Body of pancreas (tissue), 4 donors: ENCODE measurements around the gene ZNF652. TPM values are rescaled to one million over a fixed set of nuclear protein-coding genes. Genes with fewer than 3 reads are reported as not detected.

Experiments used
- ATAC-seq: fragments of 150-250 bp; one replicate; pipeline ENCODE4 v1.9.1; 2016
- DNase-seq, 4 donors: peaks; one replicate each; pipeline ENCODE4 v3.0.0-alpha.2; 2019
- H3K27ac ChIP-seq, 4 donors: fragments of 200-600 bp; sonication (generic); 1 replicate in 3 of 4; 2 replicates in 1 of 4; pipeline versions ENCODE4 v1.5.1 to v1.6.1; 2016 to 2019; ENCODE audit warnings: mild to moderate bottlenecking in 1 of 4, mixed read lengths in 1 of 4, moderate library complexity in 1 of 4
- H3K27me3 ChIP-seq, 2 donors: fragments of 200-600 bp; sonication (generic); one replicate each; pipeline ENCODE4 v1.6.0; 2016; ENCODE audit warnings: mild to moderate bottlenecking in 1 of 2
- H3K36me3 ChIP-seq, 2 donors: fragments of 200-600 bp; sonication (generic); replicated peaks in 1 of 2; 2 replicates each; pipeline ENCODE4 v1.5.1; 2016; ENCODE audit warnings: low read depth in 2 of 2; ENCODE audit not compliant: insufficient read depth in 1 of 2
- H3K4me1 ChIP-seq: fragments of 200-600 bp; sonication (generic); one replicate; pipeline ENCODE4 v1.6.0; 2016
- H3K4me3 ChIP-seq, 2 donors: fragments of 200-600 bp; sonication (generic); 1 replicate in 1 of 2; 2 replicates in 1 of 2; pipeline ENCODE4 v1.5.1; 2016 to 2019
- H3K9me3 ChIP-seq, 3 donors: fragments of 200-600 bp; sonication (generic); 1 replicate in 2 of 3; 2 replicates in 1 of 3; pipeline ENCODE4 v1.5.1; 2016
- CTCF ChIP-seq, 7 experiments: fragments of 450-650 bp in 4 of 7; fragments of 200-600 bp in 3 of 7; sonication (generic) in 3 of 7; IDR thresholded peaks; one replicate each; pipeline ENCODE4 v1.5.1; 2016 to 2019; ENCODE audit warnings: antibody characterized with exemption in 7 of 7
- POLR2A ChIP-seq, 3 donors: fragments of 450-650 bp; IDR thresholded peaks; one replicate each; pipeline ENCODE4 v1.6.1; 2016; ENCODE audit warnings: antibody characterized with exemption in 3 of 3, mild to moderate bottlenecking in 2 of 3
- WGBS, 2 donors: methylation state at CpG; one replicate each; pipeline ENCODE4 v1.1.5; 2017; 5-methylcytosine and 5-hydroxymethylcytosine counted together
- intact Hi-C: fragments of 100-400 bp; cut with DNase I; formaldehyde crosslinking; loops from one replicate; pipeline ENCODE4 v1.15.1; 2023
- total RNA-seq, 2 donors: library from RNA; depleted of rRNA; stranded (reverse); fragments of >200 nt; gene quantifications; one replicate each; pipeline ENCODE4 v1.1.0, GENCODE V29; 2016

Gene ZNF652
- total RNA-seq, 2 donors from 2014 or later: 26.4 to 36.1 TPM

DNA sequence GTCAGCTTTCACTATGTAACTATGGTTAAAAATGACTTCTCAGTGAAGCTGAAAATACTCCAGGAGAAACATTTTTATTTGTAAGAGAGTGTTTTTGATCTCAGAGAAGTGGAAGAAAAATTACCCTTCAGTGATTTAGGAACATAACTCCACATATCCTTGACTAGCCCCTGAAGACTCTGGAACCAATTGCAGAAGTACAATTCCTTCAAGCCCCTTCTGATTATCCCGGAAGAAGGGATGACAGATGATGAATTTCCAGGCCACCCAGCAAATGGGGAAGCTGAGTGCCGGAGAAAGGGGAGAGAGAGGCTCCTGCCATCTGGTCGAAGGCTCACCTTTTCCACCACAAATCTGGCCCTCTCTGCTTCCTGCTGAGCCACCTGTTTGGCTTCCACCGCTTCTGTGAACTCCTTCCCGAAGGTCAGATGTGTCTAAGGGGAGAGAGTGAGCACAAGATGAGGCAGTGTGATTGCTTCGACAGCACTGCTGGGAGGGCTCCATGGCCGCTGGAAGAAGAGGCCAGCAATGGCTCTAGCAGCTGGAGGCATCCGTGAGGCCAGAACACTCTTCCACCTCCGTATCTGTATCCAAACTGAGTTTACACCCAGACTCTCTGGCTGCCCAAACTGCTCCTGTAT lies 44.5 kb upstream of the ZNF652 start:
- peaks cover 12% of the 10 kb centered on the region for H3K4me1 ChIP-seq
- peaks cover 0 to 41% of the 10 kb centered on the region in 2 donors for H3K36me3 ChIP-seq
- DNase-seq (no peak), ATAC-seq (no peak)
- no peaks in the 10 kb centered on the region for H3K9me3 ChIP-seq
- no peaks in the 10 kb centered on the region for H3K27me3 ChIP-seq
- H3K4me3 ChIP-seq: no peak overlapping the region
- TF ChIP-seq CTCF (IDR thresholded peaks at IDR 0.05): no peak
- no peak for TF ChIP-seq POLR2A (IDR thresholded peaks at IDR 0.05)
- 89 to 90% methylated on average over 9 of the region's 9 CpGs for WGBS, 2 donors
- intact Hi-C loops: loop anchor here (10.0 kb wide), 1 partner anchor 148 kb away; no protein-coding TSS in a partner anchor
- H3K27ac ChIP-seq: no peak overlapping the region

- H3K9me3 ChIP-seq: no peaks in the 10 kb centered on the region
- DNase-seq: no peak
- WGBS, 2 donors: 81 to 92% methylated on average over 3 to 14 of the region's 14 CpGs
- H3K36me3 ChIP-seq: peaks cover 0 to 34% of the 10 kb centered on the region in 2 donors
- H3K4me3 ChIP-seq: no peak overlapping the region
- no peaks in the 10 kb centered on the region for H3K27me3 ChIP-seq
- peaks cover 12% of the 10 kb centered on the region for H3K4me1 ChIP-seq
- TF ChIP-seq CTCF (IDR thresholded peaks at IDR 0.05) (no peak), POLR2A (IDR thresholded peaks at IDR 0.05) (no peak)
- no peak overlapping the region for H3K27ac ChIP-seq
- intact Hi-C loops: loop anchor here (10.0 kb wide), 1 partner anchor 150 kb away; no protein-coding TSS in a partner anchor
- no peak for ATAC-seq
Observed at GRCh38 chr17:49404906-49405305, 42.9 kb upstream of the ZNF652 start.

DNA sequence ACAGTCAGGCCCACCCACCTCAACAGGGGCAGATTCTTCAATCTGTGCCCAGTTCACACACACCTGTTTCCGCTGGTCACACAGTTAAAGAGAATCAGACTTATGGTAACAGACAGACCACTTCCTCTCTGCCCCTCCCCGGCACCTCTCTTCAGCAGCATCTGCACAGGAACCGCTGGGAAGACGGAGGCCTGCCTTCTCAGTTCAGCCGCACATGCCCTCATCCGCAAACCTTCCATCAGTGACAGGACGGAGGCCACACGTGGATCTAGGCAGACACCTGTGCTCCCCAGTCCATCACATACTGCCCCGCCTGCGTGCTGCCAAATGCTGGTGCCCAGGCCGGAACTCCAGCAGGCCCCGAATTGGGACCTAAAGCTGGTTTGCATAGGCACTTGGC lies 42.3 kb upstream of the ZNF652 start:
- H3K36me3 ChIP-seq: peaks cover 0 to 34% of the 10 kb centered on the region in 2 donors
- no peak overlapping the region for H3K4me3 ChIP-seq
- TF ChIP-seq CTCF (IDR thresholded peaks at IDR 0.05) (no peak), POLR2A (IDR thresholded peaks at IDR 0.05) (no peak)
- no peaks in the 10 kb centered on the region for H3K9me3 ChIP-seq
- H3K27ac ChIP-seq: no peak overlapping the region
- intact Hi-C loops: loop anchor here (10.0 kb wide), 1 partner anchor 150 kb away; no protein-coding TSS in a partner anchor
- DNase-seq (no peak), ATAC-seq (no peak)
- peaks cover 12% of the 10 kb centered on the region for H3K4me1 ChIP-seq
- no peaks in the 10 kb centered on the region for H3K27me3 ChIP-seq
- 83 to 85% methylated on average over 10 to 12 of the region's 12 CpGs for WGBS, 2 donors

DNA sequence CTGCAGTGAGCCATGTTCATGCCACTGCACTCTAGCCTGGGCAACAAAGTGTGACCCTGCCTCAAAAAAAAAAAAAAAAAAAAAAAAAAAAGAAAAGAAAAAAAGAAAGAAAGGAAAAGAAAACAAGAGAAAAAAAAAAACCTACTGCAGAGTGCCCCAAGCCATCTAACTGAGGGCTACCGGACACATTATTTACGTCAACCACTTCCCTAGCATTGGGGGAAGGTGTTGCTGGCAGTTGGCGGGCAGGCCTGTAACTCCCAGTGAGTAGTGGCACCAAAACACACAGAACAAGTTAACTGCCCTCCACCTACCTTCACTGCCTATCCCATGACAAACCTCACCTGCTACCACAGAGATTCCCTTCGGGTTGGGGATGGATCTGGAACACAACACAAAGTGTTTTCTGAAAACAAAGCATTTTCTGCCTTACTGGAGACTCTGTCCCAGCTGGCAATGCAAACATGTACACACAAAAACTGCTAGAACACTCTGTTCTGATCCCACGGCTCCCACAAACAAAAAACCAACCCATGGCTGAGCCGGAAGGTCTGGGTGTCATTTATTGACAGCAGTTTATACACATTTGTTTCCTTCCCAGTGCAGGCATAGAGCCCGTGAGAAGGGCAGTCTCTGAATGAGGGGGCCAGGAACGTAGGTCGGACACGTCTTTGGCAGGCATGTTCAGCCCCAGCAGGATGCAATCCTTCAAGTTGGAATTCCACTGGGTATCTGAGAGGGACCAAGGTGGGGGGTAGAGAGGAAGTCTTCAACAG lies 41.7 kb upstream of the ZNF652 start:
- H3K9me3 ChIP-seq: no peaks in the 10 kb centered on the region
- peaks cover 10% of the 10 kb centered on the region for H3K4me1 ChIP-seq
- H3K36me3 ChIP-seq: peaks cover 0 to 32% of the 10 kb centered on the region in 2 donors
- no peak overlapping the region for H3K27ac ChIP-seq
- 78 to 84% methylated on average over 10 of the region's 10 CpGs for whole genome bisulfite sequencing, 2 donors
- no peaks in the 10 kb centered on the region for H3K27me3 ChIP-seq
- H3K4me3 ChIP-seq: no peak overlapping the region
- intact Hi-C loops: loop anchor here (10.0 kb wide), 1 partner anchor 151 kb away; no protein-coding TSS in a partner anchor
- ATAC-seq (no peak), DNase-seq (no peak)
- TF ChIP-seq POLR2A (IDR thresholded peaks at IDR 0.05) (no peak), CTCF (IDR thresholded peaks at IDR 0.05) (no peak)
